ENCODE data around the gene INTS2. TPM values are rescaled to one million over a fixed set of nuclear protein-coding genes. Genes with fewer than 3 reads are reported as not detected.
"Not testable (repeated sequence)": the region's sequence is repeated elsewhere in the genome, so short reads cannot be mapped to it uniquely, and the experiment has no call there.

The INTS2 gene
- total RNA-seq, 2 experiments from 2014 or later = 23.2 to 25.0 TPM

DNA sequence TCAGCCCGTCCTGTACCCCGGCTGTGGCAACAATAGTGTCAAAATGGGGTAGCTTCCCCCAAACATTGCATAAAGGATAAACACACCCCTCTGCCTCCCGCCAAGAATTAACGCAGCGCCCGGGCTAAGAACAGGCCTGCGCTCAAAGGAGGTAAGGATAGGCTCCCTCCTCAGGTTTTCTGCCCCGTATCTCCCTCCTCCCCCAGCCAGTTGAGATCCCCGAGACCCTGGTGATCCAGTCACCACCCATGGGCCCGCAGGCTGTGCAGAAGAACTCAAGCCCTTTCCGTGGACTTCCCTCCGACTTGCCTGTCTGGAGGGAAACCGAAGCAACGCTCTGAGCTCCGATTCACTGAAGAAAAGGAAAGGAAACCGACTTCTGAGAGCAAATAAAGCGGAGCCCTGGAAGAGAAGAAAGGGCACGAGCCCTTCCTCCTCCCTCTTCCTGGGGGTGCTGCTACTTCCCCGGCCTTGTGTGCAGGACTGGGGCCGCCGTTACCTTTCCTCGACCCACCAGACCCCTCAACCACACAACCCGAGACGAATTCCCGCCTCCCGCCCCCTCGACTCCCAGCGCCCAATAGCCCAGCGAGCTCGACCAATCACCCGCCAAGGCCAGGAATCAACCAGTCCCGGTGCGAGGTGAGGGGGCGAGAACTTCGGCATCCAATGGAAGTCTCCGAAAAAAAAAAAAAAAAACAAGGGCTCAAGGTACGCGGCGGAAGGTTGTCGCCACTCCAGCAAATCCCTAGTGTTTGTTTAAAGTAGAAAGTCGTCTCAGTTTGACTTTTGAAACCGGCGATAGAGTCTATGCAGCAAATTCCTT is 64.6 kb downstream of the INTS2 start, which contains the start of gene BRIP1:
TSS of gene BRIP1 (minus strand) at position 554 of the 826 bp plus-strand sequence. CDS start 1,989 bp downstream, outside the sequence.
- peak; percentile 95 for DNase-seq
- Mint-ChIP-seq H3K36me3 (ENCODE audit: low read depth) (peaks cover 16% of the 10 kb centered on the region), H3K27ac (peak within 1 kb of the TSS; percentile 89), H3K4me1 (ENCODE audit: low read depth) (peaks cover 22% of the 10 kb centered on the region), H3K27me3 (ENCODE audit: low read depth) (no peaks in the 10 kb centered on the region), H3K4me3 (peak within 1 kb of the TSS; percentile 99), H3K9me3 (no peaks in the 10 kb centered on the region)
- intact Hi-C loops (cut with micrococcal nuclease) = loop anchor here (1.0 kb wide), 2 partner anchors 64 to 201 kb away; partner anchors contain the start of gene INTS2
- CTCF ChIA-PET = interaction anchor here (0.6 to 2.0 kb wide), 8 partner anchors 10 to 594 kb away, joined by 3 to 5 read pairs (median 4); no protein-coding TSS in a partner anchor

DNA sequence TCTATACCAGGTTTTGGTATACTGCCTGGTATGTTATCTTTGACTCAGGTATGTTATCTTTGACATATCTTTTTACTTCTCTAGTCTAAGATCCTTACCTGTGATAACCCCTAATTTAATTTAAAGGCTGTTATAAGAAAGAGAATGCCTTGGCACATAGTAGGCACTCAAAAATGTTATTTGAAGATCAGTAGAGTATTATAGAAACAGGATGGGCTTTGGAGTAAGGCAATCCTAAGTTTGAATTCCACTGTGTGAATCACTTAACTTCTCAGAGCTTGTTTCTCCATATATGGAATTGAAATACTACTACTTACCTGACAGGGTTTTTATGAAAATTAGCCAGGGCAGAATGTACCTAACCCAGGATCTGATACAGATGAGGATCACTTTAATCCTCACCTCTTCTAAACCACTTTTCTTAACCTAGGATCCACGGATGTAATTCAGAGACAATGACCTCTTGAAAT is 65.6 kb downstream of the INTS2 start:
- intact Hi-C loops (cut with micrococcal nuclease) = no loop called here
- CTCF ChIA-PET = interaction anchor here (1.7 kb wide), 1 partner anchor 204 kb away, joined by 5 read pairs; no protein-coding TSS in a partner anchor

DNA sequence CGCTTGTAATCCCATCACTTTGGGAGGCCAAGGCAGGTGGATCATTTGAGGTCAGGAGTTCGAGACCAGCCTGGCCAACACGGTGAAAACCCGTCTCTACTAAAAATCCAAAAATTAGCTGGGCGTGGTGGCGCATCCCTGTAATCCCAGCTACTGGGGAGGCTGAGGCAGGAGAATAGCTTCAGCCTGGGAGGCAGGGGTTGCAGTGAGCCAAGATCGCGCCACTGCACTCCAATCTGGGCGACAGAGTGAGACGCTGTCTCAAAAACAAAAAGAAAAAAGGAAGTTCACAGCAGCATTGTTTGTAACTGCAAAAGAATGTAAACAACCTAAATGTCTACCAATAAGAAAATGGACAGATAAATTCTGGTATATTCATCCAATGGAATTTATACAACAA is 67.4 kb downstream of the INTS2 start:
- peaks cover 22% of the 10 kb centered on the region for H3K4me1 Mint-ChIP-seq (ENCODE audit: low read depth)
- H3K36me3 Mint-ChIP-seq (ENCODE audit: low read depth) = peaks cover 21% of the 10 kb centered on the region
- intact Hi-C loops (cut with micrococcal nuclease); H3K9me3 Mint-ChIP-seq; H3K27ac Mint-ChIP-seq; CTCF ChIA-PET; H3K4me3 Mint-ChIP-seq; DNase-seq; H3K27me3 Mint-ChIP-seq (ENCODE audit: low read depth): not testable (repeated sequence)

More for the DNA sequence above, 65.6 kb downstream of the INTS2 start:
- Mint-ChIP-seq H3K27me3 (ENCODE audit: low read depth) (no peaks in the 10 kb centered on the region), H3K27ac (peak overlapping the region; percentile 89), H3K9me3 (no peaks in the 10 kb centered on the region), H3K36me3 (ENCODE audit: low read depth) (peaks cover 16% of the 10 kb centered on the region), H3K4me3 (peak overlapping the region; percentile 99), H3K4me1 (ENCODE audit: low read depth) (peaks cover 22% of the 10 kb centered on the region)
- no peak for DNase-seq

DNA sequence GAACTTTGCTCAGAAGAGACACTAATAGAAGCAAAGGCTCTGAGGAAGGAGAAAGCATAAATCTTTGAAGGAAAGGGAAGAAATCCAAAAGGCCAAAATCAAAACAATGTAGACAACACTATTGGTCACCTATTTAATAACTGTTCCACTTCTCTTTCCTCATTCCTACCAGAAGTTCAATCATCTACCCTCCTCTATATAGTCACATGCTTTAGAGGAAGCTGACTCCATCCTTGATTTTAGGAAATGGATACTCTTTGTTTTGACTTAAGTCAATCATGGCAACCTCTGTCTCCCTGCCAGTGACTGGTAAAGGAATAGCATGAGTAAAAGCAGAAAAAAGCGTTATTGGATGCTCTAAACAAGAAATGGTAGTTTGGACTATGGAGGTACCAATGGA is 71.7 kb downstream of the INTS2 start:
- Mint-ChIP-seq H3K27ac (no peak overlapping the region), H3K4me1 (ENCODE audit: low read depth) (peaks cover 2% of the 10 kb centered on the region)
- intact Hi-C loops (cut with micrococcal nuclease) = no loop called here

DNA sequence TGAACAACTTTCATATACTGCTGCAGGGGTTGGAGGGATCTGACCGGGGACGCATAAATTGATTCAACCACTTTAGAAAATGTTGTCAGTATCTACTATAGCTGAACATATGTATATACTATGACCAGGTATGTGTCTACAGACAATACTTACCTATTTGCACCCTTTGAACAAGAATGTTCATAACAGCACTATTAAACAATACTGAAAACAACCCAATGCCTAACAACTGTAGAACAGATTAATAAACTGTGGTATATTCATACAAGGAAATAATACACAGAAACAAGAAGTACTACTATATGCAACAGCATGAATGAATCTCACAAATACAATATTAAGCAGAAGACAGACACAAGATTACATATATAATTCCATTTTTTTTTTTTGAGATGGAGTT is 74.9 kb downstream of the INTS2 start:
- Mint-ChIP-seq H3K4me1 (ENCODE audit: low read depth) (no peaks in the 10 kb centered on the region), H3K36me3 (ENCODE audit: low read depth) (peaks cover 35% of the 10 kb centered on the region), H3K9me3 (no peaks in the 10 kb centered on the region), H3K4me3 (no peak overlapping the region), H3K27ac (no peak overlapping the region), H3K27me3 (ENCODE audit: low read depth) (no peaks in the 10 kb centered on the region)
- no peak for DNase-seq
- CTCF ChIA-PET = no interaction called here
- intact Hi-C loops (cut with micrococcal nuclease) = no loop called here

More for the DNA sequence above, 71.7 kb downstream of the INTS2 start:
- Mint-ChIP-seq H3K4me3 (no peak overlapping the region), H3K27me3 (ENCODE audit: low read depth) (no peaks in the 10 kb centered on the region), H3K36me3 (ENCODE audit: low read depth) (peaks cover 37% of the 10 kb centered on the region), H3K9me3 (no peaks in the 10 kb centered on the region)
- CTCF ChIA-PET = no interaction called here
- DNase-seq = no peak

DNA sequence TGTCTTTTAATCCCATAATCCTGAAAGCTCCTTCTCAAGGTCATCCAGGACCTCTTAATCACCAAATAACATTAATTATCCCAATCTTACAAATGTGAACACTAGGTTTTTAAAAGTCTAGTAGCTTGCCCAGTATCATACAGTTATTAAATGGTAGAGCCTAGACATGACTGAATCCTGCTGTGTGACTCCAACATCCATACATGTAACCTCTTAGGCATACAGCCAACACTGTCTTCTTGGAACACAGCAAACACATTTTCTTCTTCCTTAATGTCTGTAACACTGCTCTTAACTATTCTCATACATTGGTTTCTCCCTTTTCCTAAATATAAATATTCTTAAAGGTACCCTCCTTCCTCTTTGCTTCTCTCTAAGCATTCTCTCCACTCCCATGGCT is 78.1 kb downstream of the INTS2 start:
- no peak overlapping the region for H3K27ac Mint-ChIP-seq

DNA sequence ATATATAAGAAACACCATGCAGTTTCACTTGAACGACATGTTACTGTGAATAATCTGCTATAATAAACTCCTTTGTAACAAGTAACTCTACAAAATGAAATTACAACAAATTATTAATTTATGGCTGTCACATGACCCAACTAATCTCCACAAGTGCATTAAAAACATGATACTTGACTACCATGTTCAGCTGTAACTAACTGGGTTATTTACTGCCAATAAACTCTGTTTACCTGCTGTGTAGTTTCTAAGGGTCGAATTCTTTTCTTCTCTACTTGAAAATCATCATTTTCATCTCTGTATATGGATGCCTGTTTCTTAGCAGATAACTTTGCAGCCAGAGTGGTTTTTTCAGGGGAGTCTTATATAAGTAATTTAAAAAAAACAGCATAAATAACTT is 78.9 kb downstream of the INTS2 start:
- Mint-ChIP-seq H3K9me3 (no peaks in the 10 kb centered on the region), H3K4me1 (ENCODE audit: low read depth) (no peaks in the 10 kb centered on the region), H3K4me3 (no peak overlapping the region), H3K27me3 (ENCODE audit: low read depth) (no peaks in the 10 kb centered on the region), H3K27ac (no peak overlapping the region), H3K36me3 (ENCODE audit: low read depth) (peaks cover 41% of the 10 kb centered on the region)
- CTCF ChIA-PET = no interaction called here
- intact Hi-C loops (cut with micrococcal nuclease) = no loop called here
- no peak for DNase-seq

More for the DNA sequence above, 78.1 kb downstream of the INTS2 start:
- Mint-ChIP-seq H3K9me3 (no peaks in the 10 kb centered on the region), H3K36me3 (ENCODE audit: low read depth) (peaks cover 41% of the 10 kb centered on the region), H3K27me3 (ENCODE audit: low read depth) (no peaks in the 10 kb centered on the region), H3K4me1 (ENCODE audit: low read depth) (no peaks in the 10 kb centered on the region), H3K4me3 (no peak overlapping the region)
- CTCF ChIA-PET = no interaction called here
- intact Hi-C loops (cut with micrococcal nuclease) = no loop called here
- DNase-seq = no peak

DNA sequence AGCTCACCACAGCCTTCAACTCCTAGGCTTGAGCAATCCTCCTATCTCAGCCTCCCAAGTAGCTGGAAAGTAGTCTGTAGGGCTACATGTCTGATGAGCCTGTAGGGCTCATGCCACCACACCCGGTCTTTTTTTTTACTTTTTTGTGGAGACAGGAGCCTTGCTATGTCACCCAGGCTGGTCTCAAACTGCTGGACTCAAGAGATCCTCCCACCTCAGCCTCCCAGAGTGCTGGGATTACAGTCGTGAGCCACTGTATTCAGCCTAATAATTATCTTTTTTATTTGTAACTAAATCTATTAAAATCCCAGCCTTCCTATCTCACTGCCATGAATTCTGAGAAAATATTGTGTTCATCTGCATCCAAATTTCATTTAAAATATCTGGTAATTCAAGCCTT is 79.5 kb downstream of the INTS2 start:
- intact Hi-C loops (cut with micrococcal nuclease) = no loop called here
- no peak for DNase-seq
- Mint-ChIP-seq H3K36me3 (ENCODE audit: low read depth) (peaks cover 36% of the 10 kb centered on the region), H3K4me1 (ENCODE audit: low read depth) (no peaks in the 10 kb centered on the region), H3K27me3 (ENCODE audit: low read depth) (no peaks in the 10 kb centered on the region), H3K27ac (no peak overlapping the region), H3K4me3 (no peak overlapping the region), H3K9me3 (no peaks in the 10 kb centered on the region)
- CTCF ChIA-PET = no interaction called here

DNA sequence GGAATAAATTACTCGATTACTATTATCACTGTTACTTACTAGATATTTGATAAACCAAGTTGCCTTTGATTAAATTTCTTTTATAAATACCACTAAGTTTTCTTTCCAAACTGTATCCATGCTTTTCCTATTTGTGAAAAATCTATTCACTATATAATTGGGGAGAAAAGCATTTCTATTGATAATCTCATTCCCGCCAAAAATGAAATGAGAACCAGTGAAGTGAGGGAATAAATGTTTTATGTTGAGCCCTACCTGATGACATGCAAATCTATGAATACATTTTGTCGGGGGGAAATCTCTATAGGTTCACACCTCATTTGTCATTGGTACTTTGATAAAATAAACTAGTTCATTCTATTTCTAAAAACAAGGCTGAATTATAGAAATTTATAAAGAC is 80.1 kb downstream of the INTS2 start:
- Mint-ChIP-seq H3K27me3 (ENCODE audit: low read depth) (no peaks in the 10 kb centered on the region), H3K36me3 (ENCODE audit: low read depth) (peaks cover 36% of the 10 kb centered on the region), H3K4me1 (ENCODE audit: low read depth) (no peaks in the 10 kb centered on the region), H3K4me3 (no peak overlapping the region), H3K9me3 (no peaks in the 10 kb centered on the region), H3K27ac (no peak overlapping the region)
- CTCF ChIA-PET = no interaction called here
- DNase-seq = no peak
- intact Hi-C loops (cut with micrococcal nuclease) = no loop called here

DNA sequence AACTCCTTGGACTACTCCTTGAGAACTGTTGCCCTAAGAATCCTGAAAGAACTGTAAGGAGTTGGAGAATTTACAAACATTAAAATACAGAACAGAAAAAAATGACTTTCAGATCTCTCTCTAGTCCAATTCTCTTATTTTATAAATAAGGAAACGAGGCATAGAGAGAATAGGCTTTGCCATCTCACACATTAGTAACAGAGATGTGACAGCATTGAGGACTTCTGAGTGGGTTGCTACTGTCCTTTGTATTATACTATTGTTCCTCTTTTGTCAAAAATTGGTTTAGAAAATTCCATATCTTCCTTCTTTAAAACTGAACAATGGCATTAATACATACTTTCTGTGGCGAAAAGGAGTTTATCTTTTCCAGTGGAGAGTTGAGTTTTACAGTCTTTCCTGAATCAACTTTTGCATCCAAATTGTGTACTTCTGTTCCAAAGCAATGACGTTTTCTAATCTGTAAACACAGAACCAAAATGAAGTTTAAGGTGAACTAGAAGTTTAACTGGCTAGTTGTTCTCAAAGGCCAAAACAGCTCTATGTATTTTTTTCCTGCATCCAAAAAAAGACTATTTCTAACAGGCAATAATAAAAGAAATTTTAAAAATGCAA is 80.9 kb downstream of the INTS2 start:
- Mint-ChIP-seq H3K27ac (no peak overlapping the region), H3K27me3 (ENCODE audit: low read depth) (no peaks in the 10 kb centered on the region), H3K9me3 (no peaks in the 10 kb centered on the region), H3K36me3 (ENCODE audit: low read depth) (peaks cover 33% of the 10 kb centered on the region), H3K4me1 (ENCODE audit: low read depth) (no peaks in the 10 kb centered on the region), H3K4me3 (no peak overlapping the region)
- intact Hi-C loops (cut with micrococcal nuclease) = no loop called here
- DNase-seq = no peak
- CTCF ChIA-PET = no interaction called here

DNA sequence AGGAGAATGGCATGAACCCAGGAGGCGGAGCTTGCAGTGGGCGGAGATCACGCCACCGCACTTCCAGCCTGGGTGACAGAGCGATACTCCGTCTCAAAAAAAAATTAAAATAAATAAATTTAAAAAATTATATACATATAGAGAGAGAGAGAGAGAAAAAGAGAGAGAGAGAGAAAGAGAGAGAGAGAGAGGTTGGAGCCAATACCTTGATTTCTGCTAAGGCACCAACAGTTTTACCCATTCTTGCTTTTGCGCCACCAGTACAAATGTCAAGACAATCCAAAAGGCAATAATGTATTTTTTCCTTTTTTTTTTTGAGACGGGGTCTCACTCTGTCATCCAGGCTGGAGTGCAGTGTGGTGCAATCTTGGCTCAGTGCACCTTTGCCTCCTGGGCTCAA is 81.7 kb downstream of the INTS2 start:
- peaks cover 35% of the 10 kb centered on the region for H3K36me3 Mint-ChIP-seq (ENCODE audit: low read depth)
- no peak for DNase-seq
- no peaks in the 10 kb centered on the region for H3K27me3 Mint-ChIP-seq (ENCODE audit: low read depth)
- H3K4me3 Mint-ChIP-seq = no peak overlapping the region
- no peaks in the 10 kb centered on the region for H3K4me1 Mint-ChIP-seq (ENCODE audit: low read depth)
- intact Hi-C loops (cut with micrococcal nuclease) = no loop called here
- H3K27ac Mint-ChIP-seq = no peak overlapping the region
- H3K9me3 Mint-ChIP-seq = no peaks in the 10 kb centered on the region
- CTCF ChIA-PET = no interaction called here

DNA sequence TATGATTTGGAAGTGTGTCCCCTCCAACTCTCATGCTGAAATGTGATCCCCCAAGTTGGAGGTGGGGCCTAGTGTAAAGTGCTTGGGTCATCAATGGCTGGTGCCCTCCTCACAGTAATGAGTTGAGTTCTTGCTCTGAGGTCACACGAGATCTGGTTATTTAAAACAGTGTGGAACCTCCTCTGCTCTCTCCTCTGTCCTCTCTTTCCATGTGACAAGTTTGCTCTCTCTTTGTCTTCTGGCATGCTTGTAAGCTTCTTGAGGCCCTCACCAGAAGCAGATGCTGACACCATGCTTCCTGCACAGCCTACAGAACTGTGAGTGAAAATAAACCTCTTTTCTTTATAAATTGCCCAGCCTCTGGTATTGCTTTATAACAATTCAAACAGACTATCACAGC is 84.3 kb downstream of the INTS2 start:
- H3K27ac Mint-ChIP-seq = no peak overlapping the region
- intact Hi-C loops (cut with micrococcal nuclease) = no loop called here
- no peak for DNase-seq
- no peak overlapping the region for H3K4me3 Mint-ChIP-seq
- H3K36me3 Mint-ChIP-seq (ENCODE audit: low read depth) = peaks cover 36% of the 10 kb centered on the region
- CTCF ChIA-PET = interaction anchor here (0.6 to 1.7 kb wide), 2 partner anchors 10 to 45 kb away, joined by 3 to 6 read pairs; no protein-coding TSS in a partner anchor
- no peaks in the 10 kb centered on the region for H3K9me3 Mint-ChIP-seq
- no peaks in the 10 kb centered on the region for H3K4me1 Mint-ChIP-seq (ENCODE audit: low read depth)
- no peaks in the 10 kb centered on the region for H3K27me3 Mint-ChIP-seq (ENCODE audit: low read depth)

Measured in activated naive CD4-positive, alpha-beta T cell treated with anti-CD3 and anti-CD28 coated beads for 36 hours (primary cell).